Measurements from ENCODE around the gene CDH6.

- no peak for TF ChIP-seq CTCF (IDR thresholded peaks at IDR 0.05; ENCODE audit: extremely low read depth in 1 of 2, insufficient read depth in 1 of 2, low read depth in 1 of 2, low read length in 2 of 2)
- no peak for TF ChIP-seq EZH2 (IDR thresholded peaks at IDR 0.05; ENCODE audit: borderline replicate concordance, low read depth, low read length, severe bottlenecking)
- TF ChIP-seq POLR2A (IDR thresholded peaks at IDR 0.05; ENCODE audit: low read depth, low read length): no peak
- no peak for TF ChIP-seq GATA2 (IDR thresholded peaks at IDR 0.05; ENCODE audit: insufficient read depth, insufficient read length, low read depth, low read length)
- no peak for TF ChIP-seq POLR2AphosphoS5 (IDR thresholded peaks at IDR 0.05; ENCODE audit: insufficient read depth, low read depth, low read length)
- no peak for TF ChIP-seq MAX (IDR thresholded peaks at IDR 0.05; ENCODE audit: insufficient read depth, insufficient read length)
- no peak for TF ChIP-seq MYC (IDR thresholded peaks at IDR 0.05; ENCODE audit: low read depth, low read length)
- no peak for TF ChIP-seq FOS (IDR thresholded peaks at IDR 0.05; ENCODE audit: borderline replicate concordance, insufficient read depth, low read length)
- no peak for TF ChIP-seq JUN (IDR thresholded peaks at IDR 0.05; ENCODE audit: borderline replicate concordance, insufficient read depth, insufficient read length, low read depth)
These were observed 37.8 kb downstream of the CDH6 start for GRCh38 chr5:31231177-31231838.
